Osteoblast (primary cell): ENCODE measurements around the gene GHITM. TPM values are rescaled to one million over a fixed set of nuclear protein-coding genes. Genes with fewer than 3 reads are reported as not detected.

Experiments used
- DNase-seq: peaks from one replicate; pipeline ENCODE4 v3.0.0; 2011; ENCODE audit warnings: low spot score, mixed read lengths; ENCODE audit not compliant: insufficient read length; ENCODE audit errors: missing footprints
- H2AFZ ChIP-seq: 2 replicates; pipeline ENCODE4 v1.6.0; 2011; ENCODE audit warnings: mild to moderate bottlenecking, low read length
- H3K27ac ChIP-seq: 2 replicates; pipeline ENCODE4 v1.5.1; 2011; ENCODE audit warnings: mild to moderate bottlenecking, low read depth, low read length, moderate library complexity
- H3K27me3 ChIP-seq: 2 replicates; pipeline ENCODE4 v1.6.0; 2012; ENCODE audit warnings: mild to moderate bottlenecking, control low read depth, inconsistent platforms, low read length, moderate library complexity; ENCODE audit not compliant: insufficient read depth
- H3K36me3 ChIP-seq: 2 replicates; pipeline ENCODE4 v1.5.1; 2011; ENCODE audit warnings: mild to moderate bottlenecking, low read length, control low read depth, moderate library complexity; ENCODE audit not compliant: insufficient read depth
- H3K4me1 ChIP-seq: 2 replicates; pipeline ENCODE4 v1.5.1; 2011; ENCODE audit warnings: mild to moderate bottlenecking, low read length, control low read depth, moderate library complexity; ENCODE audit not compliant: insufficient read depth
- H3K4me2 ChIP-seq: 2 replicates; pipeline ENCODE4 v1.6.0; 2011; ENCODE audit warnings: mild to moderate bottlenecking, low read length; ENCODE audit not compliant: insufficient read depth
- H3K4me3 ChIP-seq: fragments of 200-600 bp; sonication (generic); 3 replicates; pipeline ENCODE4 v1.5.1; 2012; ENCODE audit warnings: mild to moderate bottlenecking, low read length, inconsistent platforms; ENCODE audit not compliant: insufficient read depth
- H3K79me2 ChIP-seq: 2 replicates; pipeline ENCODE4 v1.6.0; 2012; ENCODE audit warnings: mild to moderate bottlenecking, low read length, control low read depth, inconsistent platforms; ENCODE audit not compliant: insufficient read depth
- H3K9me3 ChIP-seq: 2 replicates; pipeline ENCODE4 v1.5.1; 2011; ENCODE audit warnings: low read depth, low read length, control low read depth
- H4K20me1 ChIP-seq: 2 replicates; pipeline ENCODE4 v1.6.0; 2012; ENCODE audit warnings: mild to moderate bottlenecking, low read length, control low read depth; ENCODE audit not compliant: insufficient read depth
- total RNA-seq: library from RNA; depleted of rRNA; stranded (reverse); fragments of >200 nt; gene quantifications from 2 replicates; pipeline ENCODE4 v1.2.3, GENCODE V29; 2012
- TF ChIP-seq, protein P1 (sequence below): IDR thresholded peaks from 2 replicates; pipeline ENCODE4 v1.5.1; 2011; ENCODE audit warnings: mild to moderate bottlenecking, low read depth, low read length, moderate library complexity; ENCODE audit errors: extremely low read depth

GHITM gene
- total RNA-seq, 1 donor: 189 TPM

DNA sequence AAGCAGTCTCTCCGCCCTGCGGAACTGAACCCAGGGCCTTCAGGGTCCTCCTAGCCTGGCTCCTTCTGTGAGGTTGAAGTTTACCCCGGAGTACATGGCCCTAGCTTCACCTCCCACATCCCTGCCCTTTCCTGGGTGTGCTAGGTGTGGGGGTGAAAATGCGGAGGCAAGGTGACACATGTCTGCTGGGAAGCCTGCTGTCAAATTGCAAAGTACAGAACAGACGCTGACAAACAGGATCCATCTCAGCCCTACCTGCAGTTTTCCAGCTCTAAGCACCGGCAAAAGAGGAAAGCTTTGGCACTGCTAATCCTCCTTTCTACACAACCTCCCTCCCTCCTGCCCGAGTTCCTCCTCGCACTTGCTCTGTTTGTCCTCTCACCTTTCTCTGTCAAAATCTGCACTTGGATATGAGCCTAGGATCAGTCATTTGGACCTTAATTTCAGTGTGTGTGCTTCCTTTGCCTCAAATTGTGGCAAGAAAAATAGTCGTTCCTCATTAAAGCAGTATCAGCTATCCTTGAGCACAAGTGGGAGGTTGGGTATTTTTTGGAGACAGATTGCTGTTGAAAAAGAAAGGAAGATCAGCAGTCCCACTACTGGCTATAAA, 19.9 kb downstream of the GHITM start:
- no peaks in the 10 kb centered on the region for H3K36me3 ChIP-seq
- no peaks in the 10 kb centered on the region for H3K79me2 ChIP-seq
- peak overlapping the region; percentile 15 for H2AFZ ChIP-seq
- no peaks in the 10 kb centered on the region for H3K9me3 ChIP-seq
- no peak overlapping the region for H3K4me3 ChIP-seq
- H3K4me1 ChIP-seq: no peaks in the 10 kb centered on the region
- H3K4me2 ChIP-seq: no peak overlapping the region
- H3K27ac ChIP-seq: no peak overlapping the region
- no peak for DNase-seq
- peaks cover 1% of the 10 kb centered on the region for H3K27me3 ChIP-seq
- TF ChIP-seq, protein P1, sequence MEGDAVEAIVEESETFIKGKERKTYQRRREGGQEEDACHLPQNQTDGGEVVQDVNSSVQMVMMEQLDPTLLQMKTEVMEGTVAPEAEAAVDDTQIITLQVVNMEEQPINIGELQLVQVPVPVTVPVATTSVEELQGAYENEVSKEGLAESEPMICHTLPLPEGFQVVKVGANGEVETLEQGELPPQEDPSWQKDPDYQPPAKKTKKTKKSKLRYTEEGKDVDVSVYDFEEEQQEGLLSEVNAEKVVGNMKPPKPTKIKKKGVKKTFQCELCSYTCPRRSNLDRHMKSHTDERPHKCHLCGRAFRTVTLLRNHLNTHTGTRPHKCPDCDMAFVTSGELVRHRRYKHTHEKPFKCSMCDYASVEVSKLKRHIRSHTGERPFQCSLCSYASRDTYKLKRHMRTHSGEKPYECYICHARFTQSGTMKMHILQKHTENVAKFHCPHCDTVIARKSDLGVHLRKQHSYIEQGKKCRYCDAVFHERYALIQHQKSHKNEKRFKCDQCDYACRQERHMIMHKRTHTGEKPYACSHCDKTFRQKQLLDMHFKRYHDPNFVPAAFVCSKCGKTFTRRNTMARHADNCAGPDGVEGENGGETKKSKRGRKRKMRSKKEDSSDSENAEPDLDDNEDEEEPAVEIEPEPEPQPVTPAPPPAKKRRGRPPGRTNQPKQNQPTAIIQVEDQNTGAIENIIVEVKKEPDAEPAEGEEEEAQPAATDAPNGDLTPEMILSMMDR: no peak
- no peaks in the 10 kb centered on the region for H4K20me1 ChIP-seq

DNA sequence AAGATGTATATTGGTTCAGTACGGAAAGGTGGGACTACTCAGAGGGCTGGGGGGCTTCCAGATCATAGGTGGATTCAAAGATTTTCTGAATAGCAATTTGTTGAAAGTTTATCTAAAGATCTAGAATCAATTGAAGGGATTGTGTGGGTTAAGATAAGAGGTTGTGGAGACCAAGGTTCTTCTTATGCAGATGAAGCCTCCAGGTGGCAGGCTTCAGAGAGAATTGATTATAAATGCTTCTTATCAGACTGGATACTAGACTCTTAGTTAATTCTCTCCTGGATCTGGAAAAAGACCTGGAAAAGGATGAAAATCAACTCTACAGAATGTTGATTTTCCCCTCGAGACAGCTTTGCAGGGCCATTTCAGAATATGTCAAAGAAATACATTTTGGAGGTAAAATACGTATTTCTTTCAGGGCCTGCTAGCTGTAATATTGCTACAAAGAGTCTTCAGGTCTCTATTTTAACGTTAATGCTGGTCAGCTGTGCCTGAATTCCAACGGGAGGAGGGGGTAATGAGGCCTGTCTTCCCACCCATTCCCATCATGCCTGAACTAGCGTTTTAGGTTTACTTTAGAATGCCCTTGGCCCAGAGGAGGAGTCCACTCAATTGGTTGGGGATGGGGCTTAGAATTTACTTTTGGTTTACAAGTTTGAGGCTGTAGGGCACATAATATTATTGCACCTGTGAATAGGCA, 21.5 kb downstream of the GHITM start:
- H3K4me3 ChIP-seq: no peak overlapping the region
- TF ChIP-seq, protein P1: no peak
- H3K27me3 ChIP-seq: peaks cover 5% of the 10 kb centered on the region
- no peak overlapping the region for H3K4me2 ChIP-seq
- no peak overlapping the region for H2AFZ ChIP-seq
- H3K27ac ChIP-seq: no peak overlapping the region
- H4K20me1 ChIP-seq: no peaks in the 10 kb centered on the region
- DNase-seq: no peak
- no peaks in the 10 kb centered on the region for H3K79me2 ChIP-seq
- H3K4me1 ChIP-seq: no peaks in the 10 kb centered on the region
- no peaks in the 10 kb centered on the region for H3K36me3 ChIP-seq
- H3K9me3 ChIP-seq: no peaks in the 10 kb centered on the region

DNA sequence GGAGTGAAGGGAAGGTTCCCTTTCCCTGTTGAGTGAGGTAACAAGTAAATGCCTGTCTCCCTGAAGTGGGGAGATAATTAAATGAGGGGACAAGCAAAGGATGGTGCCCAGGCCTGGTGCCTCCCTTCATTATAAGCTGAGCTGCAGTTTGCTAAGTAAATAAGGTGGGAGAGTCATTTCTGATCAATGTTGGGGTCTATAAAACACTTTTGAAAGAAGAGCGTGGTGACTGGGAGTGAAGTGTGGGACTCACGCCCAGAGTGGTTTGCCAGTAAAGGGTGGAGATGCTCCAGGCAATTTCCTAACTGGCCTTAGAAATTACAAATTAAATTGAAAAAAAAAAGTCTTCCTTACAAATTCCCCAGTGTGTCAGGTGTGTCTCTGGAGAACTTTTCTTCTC, 24.7 kb downstream of the GHITM start:
- Histone ChIP-seq H4K20me1 (no peaks in the 10 kb centered on the region), H3K4me1 (no peaks in the 10 kb centered on the region), H3K9me3 (no peaks in the 10 kb centered on the region), H3K36me3 (no peaks in the 10 kb centered on the region), H2AFZ (no peak overlapping the region), H3K4me3 (no peak overlapping the region), H3K4me2 (no peak overlapping the region), H3K27me3 (peaks cover 5% of the 10 kb centered on the region), H3K27ac (no peak overlapping the region), H3K79me2 (no peaks in the 10 kb centered on the region)
- TF ChIP-seq, protein P1: no peak
- DNase-seq: no peak

DNA sequence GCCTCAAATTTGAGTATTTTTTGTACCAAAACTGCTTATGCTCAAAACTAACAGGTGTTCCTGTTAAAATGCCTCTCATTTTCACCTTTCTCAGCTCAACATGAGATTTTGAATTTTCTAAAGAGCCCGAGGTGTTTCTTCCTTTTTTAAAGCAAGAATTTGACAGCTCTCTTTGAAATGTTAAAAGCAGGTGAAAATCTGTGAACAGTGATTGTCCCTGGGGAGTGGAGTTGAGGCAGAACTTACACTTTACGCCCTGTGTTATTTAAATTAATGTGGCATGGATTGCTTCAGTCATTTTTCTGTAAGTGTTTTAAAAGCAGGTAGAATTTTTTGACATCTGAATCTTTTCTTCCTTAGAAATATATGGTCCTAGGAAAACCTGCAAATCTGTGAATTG, 25.1 kb downstream of the GHITM start:
- Histone ChIP-seq H2AFZ (no peak overlapping the region), H3K4me2 (no peak overlapping the region), H3K4me3 (no peak overlapping the region), H3K36me3 (no peaks in the 10 kb centered on the region), H3K27me3 (peaks cover 5% of the 10 kb centered on the region), H3K79me2 (no peaks in the 10 kb centered on the region), H4K20me1 (no peaks in the 10 kb centered on the region), H3K27ac (no peak overlapping the region), H3K4me1 (no peaks in the 10 kb centered on the region), H3K9me3 (no peaks in the 10 kb centered on the region)
- TF ChIP-seq, protein P1: no peak
- no peak for DNase-seq
